ENCODE measurements around the gene LHFPL3.

GRCh38 chr7:104850374-104850773 is 522.0 kb downstream of the LHFPL3 start:
- TF ChIP-seq CTCF (IDR thresholded peaks at IDR 0.05; ENCODE audit: borderline replicate concordance, extremely low read depth, low read length, poor library complexity, severe bottlenecking) (no peak), EZH2 (IDR thresholded peaks at IDR 0.05; ENCODE audit: borderline replicate concordance, low read depth, low read length, severe bottlenecking) (no peak)
